Hepatocyte (in vitro differentiated cells): Measurements from ENCODE around the gene SGMS1. TPM values are rescaled to one million over a fixed set of nuclear protein-coding genes. Genes with fewer than 3 reads are reported as not detected.
"Not testable (repeated sequence)": the region's sequence is repeated elsewhere in the genome, so short reads cannot be mapped to it uniquely, and the experiment has no call there.

Experiments used
- DNase-seq: peaks from one replicate; pipeline ENCODE4 v3.0.0-alpha.2; 2016; ENCODE audit warnings: low spot score
- H2AFZ ChIP-seq: fragments of 200-600 bp; sonication (generic); 2 replicates; pipeline ENCODE4 v1.6.0; 2016; ENCODE audit warnings: antibody characterized with exemption, mild to moderate bottlenecking
- H3K27ac ChIP-seq: fragments of 200-600 bp; sonication (generic); 2 replicates; pipeline ENCODE4 v1.5.1; 2016; ENCODE audit warnings: mild to moderate bottlenecking
- H3K27me3 ChIP-seq: fragments of 200-600 bp; sonication (generic); 2 replicates; pipeline ENCODE4 v1.6.1; 2016
- H3K36me3 ChIP-seq: fragments of 200-600 bp; sonication (generic); replicated peaks from 2 replicates; pipeline ENCODE4 v1.5.1; 2016; ENCODE audit warnings: low read depth; ENCODE audit not compliant: insufficient read depth
- H3K4me1 ChIP-seq: fragments of 200-600 bp; sonication (generic); 2 replicates; pipeline ENCODE4 v1.5.1; 2016; ENCODE audit warnings: mild to moderate bottlenecking, moderate library complexity; ENCODE audit not compliant: insufficient read depth
- H3K4me2 ChIP-seq: fragments of 200-600 bp; sonication (generic); 2 replicates; pipeline ENCODE4 v1.6.0; 2016
- H3K4me3 ChIP-seq: fragments of 200-600 bp; sonication (generic); 2 replicates; pipeline ENCODE4 v1.5.1; 2016; ENCODE audit warnings: mild to moderate bottlenecking
- H3K79me2 ChIP-seq: fragments of 200-600 bp; sonication (generic); 2 replicates; pipeline ENCODE4 v1.6.0; 2017; ENCODE audit warnings: mild to moderate bottlenecking
- H3K9me2 ChIP-seq: fragments of 200-600 bp; sonication (generic); replicated peaks from 2 replicates; pipeline ENCODE4 v1.6.0; 2017; ENCODE audit warnings: mild to moderate bottlenecking; ENCODE audit not compliant: insufficient read depth
- H3K9me3 ChIP-seq: fragments of 200-600 bp; sonication (generic); 2 replicates; pipeline ENCODE4 v1.5.1; 2016; ENCODE audit warnings: low read depth, mild to moderate bottlenecking
- H4K20me1 ChIP-seq: fragments of 200-600 bp; sonication (generic); 2 replicates; pipeline ENCODE4 v1.6.0; 2016; ENCODE audit warnings: mild to moderate bottlenecking; ENCODE audit not compliant: insufficient read depth, poor library complexity, severe bottlenecking
- EZH2 ChIP-seq: fragments of 200-600 bp; sonication (generic); IDR thresholded peaks from 2 replicates; pipeline ENCODE4 v1.6.1; 2016; ENCODE audit warnings: antibody characterized with exemption, mild to moderate bottlenecking, borderline replicate concordance
- EZH2phosphoT487 ChIP-seq: fragments of 200-600 bp; sonication (generic); IDR thresholded peaks from one replicate; pipeline ENCODE4 v1.6.1; 2018; ENCODE audit warnings: antibody characterized with exemption, mild to moderate bottlenecking, low read depth, moderate library complexity; ENCODE audit not compliant: unreplicated experiment, severe bottlenecking
- WGBS: methylation state at CpG from one replicate; pipeline ENCODE4 v1.1.6; 2016; ENCODE audit warnings: low lambda C conversion rate; ENCODE audit errors: missing lambda C conversion rate; 5-methylcytosine and 5-hydroxymethylcytosine counted together
- polyA plus RNA-seq: library from polyadenylated mRNA; unstranded; fragments of >200 nt; fragmentation: Nextera tagmentation; extraction: Ambion mirVana; gene quantifications from 2 replicates; pipeline ENCODE4 v1.2.1, GENCODE V29; 2016
- total RNA-seq: library from RNA; depleted of rRNA; stranded (reverse); fragments of >200 nt; gene quantifications from 2 replicates; pipeline ENCODE4 v1.2.3, GENCODE V29; 2014
- TF ChIP-seq, protein P1 (sequence below): fragments of 200-600 bp; sonication (generic); IDR thresholded peaks from 2 replicates; pipeline ENCODE4 v1.5.1; 2016; ENCODE audit warnings: antibody characterized with exemption, mild to moderate bottlenecking; ENCODE audit not compliant: poor library complexity

Gene SGMS1
- total and polyA plus RNA-seq, 2 experiments from 2014 or later = 28.1 to 87.8 TPM

DNA sequence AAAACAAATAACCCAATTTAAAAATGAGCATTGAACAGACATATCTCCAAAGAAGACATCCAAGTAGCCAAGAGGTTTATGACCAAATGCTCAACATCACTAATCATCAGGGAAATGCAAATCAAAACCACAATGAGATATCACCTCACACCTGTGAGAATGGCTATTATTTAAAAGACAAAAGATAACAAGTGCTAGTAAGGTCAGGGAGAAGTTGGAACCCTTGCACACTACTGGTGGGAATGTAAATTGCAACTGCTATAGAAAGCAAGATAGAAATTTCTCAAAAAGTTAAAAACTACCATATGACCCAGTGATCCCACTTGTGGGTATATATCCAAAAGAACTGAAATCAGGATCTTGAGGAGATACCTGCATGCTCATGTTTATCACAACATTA is 49.5 kb downstream of the SGMS1 start:
- H3K4me2 ChIP-seq = no peak overlapping the region
- H3K4me1 ChIP-seq = peaks cover 24% of the 10 kb centered on the region
- no peaks in the 10 kb centered on the region for H3K36me3 ChIP-seq
- TF ChIP-seq EZH2phosphoT487 (no peak), EZH2 (no peak)
- TF ChIP-seq, protein P1, sequence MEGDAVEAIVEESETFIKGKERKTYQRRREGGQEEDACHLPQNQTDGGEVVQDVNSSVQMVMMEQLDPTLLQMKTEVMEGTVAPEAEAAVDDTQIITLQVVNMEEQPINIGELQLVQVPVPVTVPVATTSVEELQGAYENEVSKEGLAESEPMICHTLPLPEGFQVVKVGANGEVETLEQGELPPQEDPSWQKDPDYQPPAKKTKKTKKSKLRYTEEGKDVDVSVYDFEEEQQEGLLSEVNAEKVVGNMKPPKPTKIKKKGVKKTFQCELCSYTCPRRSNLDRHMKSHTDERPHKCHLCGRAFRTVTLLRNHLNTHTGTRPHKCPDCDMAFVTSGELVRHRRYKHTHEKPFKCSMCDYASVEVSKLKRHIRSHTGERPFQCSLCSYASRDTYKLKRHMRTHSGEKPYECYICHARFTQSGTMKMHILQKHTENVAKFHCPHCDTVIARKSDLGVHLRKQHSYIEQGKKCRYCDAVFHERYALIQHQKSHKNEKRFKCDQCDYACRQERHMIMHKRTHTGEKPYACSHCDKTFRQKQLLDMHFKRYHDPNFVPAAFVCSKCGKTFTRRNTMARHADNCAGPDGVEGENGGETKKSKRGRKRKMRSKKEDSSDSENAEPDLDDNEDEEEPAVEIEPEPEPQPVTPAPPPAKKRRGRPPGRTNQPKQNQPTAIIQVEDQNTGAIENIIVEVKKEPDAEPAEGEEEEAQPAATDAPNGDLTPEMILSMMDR = no peak
- H3K79me2 ChIP-seq = peaks cover 80% of the 10 kb centered on the region
- no peak overlapping the region for H2AFZ ChIP-seq
- no peaks in the 10 kb centered on the region for H4K20me1 ChIP-seq
- no peak overlapping the region for H3K27ac ChIP-seq
- no peak for DNase-seq
- no peaks in the 10 kb centered on the region for H3K27me3 ChIP-seq
- H3K9me2 ChIP-seq = no peaks in the 10 kb centered on the region
- H3K9me3 ChIP-seq = no peaks in the 10 kb centered on the region
- no peak overlapping the region for H3K4me3 ChIP-seq

DNA sequence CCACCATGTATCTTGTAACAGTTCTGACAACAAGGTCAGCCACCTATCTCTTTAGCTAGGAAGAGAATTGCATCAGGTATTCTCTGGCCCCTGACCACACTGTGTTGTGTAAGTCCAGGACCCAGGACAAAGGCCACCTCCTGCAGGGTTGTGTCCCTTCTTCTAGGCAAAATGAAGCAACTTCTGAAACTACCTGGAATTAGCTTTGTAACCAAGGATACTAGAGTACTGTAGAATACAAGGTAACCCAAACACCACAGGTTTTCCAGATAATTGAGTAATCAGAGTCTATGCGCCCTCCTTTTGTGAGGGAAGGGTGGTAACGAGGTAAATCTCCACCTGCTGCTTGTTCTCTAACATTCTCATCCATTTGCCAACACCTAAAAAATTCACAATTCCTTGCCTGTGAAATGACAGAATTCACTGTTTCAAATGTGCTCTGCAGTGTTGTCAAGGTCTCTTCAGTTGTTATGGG is 51.7 kb downstream of the SGMS1 start:
- no peaks in the 10 kb centered on the region for H3K36me3 ChIP-seq
- H2AFZ ChIP-seq = no peak overlapping the region
- no peaks in the 10 kb centered on the region for H3K9me2 ChIP-seq
- TF ChIP-seq EZH2 (no peak), EZH2phosphoT487 (no peak)
- TF ChIP-seq, protein P1 = no peak
- H3K9me3 ChIP-seq = no peaks in the 10 kb centered on the region
- no peaks in the 10 kb centered on the region for H3K27me3 ChIP-seq
- DNase-seq = peak; percentile 37
- H4K20me1 ChIP-seq = no peaks in the 10 kb centered on the region
- peaks cover 9% of the 10 kb centered on the region for H3K4me1 ChIP-seq
- H3K27ac ChIP-seq = no peak overlapping the region
- H3K79me2 ChIP-seq = peaks cover 92% of the 10 kb centered on the region
- no peak overlapping the region for H3K4me3 ChIP-seq
- 81% methylated on average over 2 of the region's 2 CpGs for WGBS
- no peak overlapping the region for H3K4me2 ChIP-seq

DNA sequence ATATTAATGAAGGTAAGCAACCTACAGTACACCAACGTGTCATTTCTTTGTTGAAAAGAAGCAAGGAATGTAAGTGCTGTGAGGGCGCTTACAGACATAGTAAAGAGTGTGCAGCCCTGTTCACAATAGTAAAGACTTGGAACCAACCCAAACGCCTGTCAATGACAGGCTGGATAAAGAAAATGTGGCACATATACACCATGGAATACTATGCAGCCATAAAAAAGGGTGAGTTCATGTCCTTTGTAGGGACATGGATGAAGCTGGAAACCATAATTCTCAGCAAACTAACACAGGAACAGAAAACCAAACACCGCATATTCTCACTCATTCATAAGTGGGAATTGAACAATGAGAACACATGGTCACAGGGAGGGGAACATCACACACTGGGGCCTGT is 55.0 kb downstream of the SGMS1 start:
- not testable (repeated sequence) for DNase-seq, H4K20me1 ChIP-seq, H2AFZ ChIP-seq, H3K4me3 ChIP-seq, H3K36me3 ChIP-seq, H3K9me3 ChIP-seq, H3K4me1 ChIP-seq, H3K27me3 ChIP-seq, H3K9me2 ChIP-seq, H3K4me2 ChIP-seq, H3K27ac ChIP-seq
- H3K79me2 ChIP-seq = peaks cover 87% of the 10 kb centered on the region
- 94% methylated on average over 4 of the region's 4 CpGs for WGBS

DNA sequence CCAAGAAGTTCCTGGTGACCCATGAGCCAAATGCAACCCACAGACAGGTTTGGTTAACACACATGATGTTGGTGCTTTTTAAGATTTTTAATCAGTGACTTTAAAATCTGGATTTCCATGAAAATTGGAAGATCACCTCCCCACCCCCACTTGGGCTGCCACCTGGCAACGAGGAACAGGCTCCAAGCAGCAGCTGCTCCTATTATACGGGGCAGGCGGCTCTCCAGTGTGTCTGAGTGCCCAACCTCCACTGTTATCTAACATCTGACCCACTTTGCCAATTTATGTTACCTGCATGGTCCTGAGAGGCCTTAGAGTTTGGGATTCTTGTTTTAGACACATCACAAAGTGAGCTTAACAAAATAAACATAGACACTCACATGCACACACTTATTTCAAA is 56.4 kb downstream of the SGMS1 start:
- H3K4me3 ChIP-seq = no peak overlapping the region
- H3K27ac ChIP-seq = no peak overlapping the region
- H3K4me2 ChIP-seq = no peak overlapping the region
- no peak for DNase-seq
- H3K36me3 ChIP-seq = no peaks in the 10 kb centered on the region
- H3K27me3 ChIP-seq = no peaks in the 10 kb centered on the region
- H3K4me1 ChIP-seq = peaks cover 4% of the 10 kb centered on the region
- no peaks in the 10 kb centered on the region for H4K20me1 ChIP-seq
- H3K9me3 ChIP-seq = no peaks in the 10 kb centered on the region
- TF ChIP-seq EZH2 (no peak), EZH2phosphoT487 (no peak)
- TF ChIP-seq, protein P1 = no peak
- no peak overlapping the region for H2AFZ ChIP-seq
- no peaks in the 10 kb centered on the region for H3K9me2 ChIP-seq
- H3K79me2 ChIP-seq = peaks cover 82% of the 10 kb centered on the region
- 43% methylated on average over 3 of the region's 3 CpGs for WGBS
